ENCODE measurements around the gene FNBP1L.
"Not testable (repeated sequence)": the region's sequence is repeated elsewhere in the genome, so short reads cannot be mapped to it uniquely, and the experiment has no call there.

FNBP1L gene

GRCh38 chr1:93521618-93522017 is 73.7 kb downstream of the FNBP1L start:
- DNase-seq (ENCODE audit: extremely low spot score, insufficient read length, low read depth) (no peak), FAIRE-seq (no peak)

GRCh38 chr1:93522721-93523120 is 74.8 kb downstream of the FNBP1L start:
- no peak for DNase-seq (ENCODE audit: extremely low spot score, insufficient read length, low read depth)
- no peak for FAIRE-seq

- no peak for FAIRE-seq
Observed at GRCh38 chr1:93525431-93525830, 77.5 kb downstream of the FNBP1L start.

GRCh38 chr1:93526431-93526830 is 78.5 kb downstream of the FNBP1L start:
- no peak for FAIRE-seq
- DNase-seq (ENCODE audit: extremely low spot score, insufficient read length, low read depth): no peak

More at GRCh38 chr1:93525431-93525830, 77.5 kb downstream of the FNBP1L start:
- DNase-seq (ENCODE audit: extremely low spot score, insufficient read length, low read depth): no peak

GRCh38 chr1:93528412-93528811 is 80.5 kb downstream of the FNBP1L start:
- no peak for FAIRE-seq
- no peak for DNase-seq (ENCODE audit: extremely low spot score, insufficient read length, low read depth)

- FAIRE-seq (no peak), DNase-seq (ENCODE audit: extremely low spot score, insufficient read length, low read depth) (no peak)
Observed at GRCh38 chr1:93531193-93531592, 83.3 kb downstream of the FNBP1L start.

GRCh38 chr1:93532780-93533378 is 85.0 kb downstream of the FNBP1L start:
- no peak for DNase-seq (ENCODE audit: extremely low spot score, insufficient read length, low read depth)
- FAIRE-seq: no peak

GRCh38 chr1:93533677-93534076 is 85.8 kb downstream of the FNBP1L start:
- FAIRE-seq (no peak), DNase-seq (ENCODE audit: extremely low spot score, insufficient read length, low read depth) (no peak)

- no peak for DNase-seq (ENCODE audit: extremely low spot score, insufficient read length, low read depth)
- FAIRE-seq: no peak
Observed at GRCh38 chr1:93537396-93537795, 89.5 kb downstream of the FNBP1L start.

GRCh38 chr1:93537924-93538323 is 90.0 kb downstream of the FNBP1L start:
- FAIRE-seq (no peak), DNase-seq (ENCODE audit: extremely low spot score, insufficient read length, low read depth) (no peak)

GRCh38 chr1:93541045-93541444 is 93.1 kb downstream of the FNBP1L start:
- DNase-seq (ENCODE audit: extremely low spot score, insufficient read length, low read depth) (no peak), FAIRE-seq (no peak)

- no peak for FAIRE-seq
Observed at GRCh38 chr1:93542398-93542797, 94.5 kb downstream of the FNBP1L start.

GRCh38 chr1:93546162-93546863 is 98.4 kb downstream of the FNBP1L start:
- DNase-seq (ENCODE audit: extremely low spot score, insufficient read length, low read depth): no peak
- FAIRE-seq: no peak

More at GRCh38 chr1:93542398-93542797, 94.5 kb downstream of the FNBP1L start:
- DNase-seq (ENCODE audit: extremely low spot score, insufficient read length, low read depth): no peak

- no peak for FAIRE-seq
Observed at GRCh38 chr1:93549131-93549530, 101.2 kb downstream of the FNBP1L start.

GRCh38 chr1:93549811-93550210 is 101.9 kb downstream of the FNBP1L start:
- FAIRE-seq: no peak
- no peak for DNase-seq (ENCODE audit: extremely low spot score, insufficient read length, low read depth)

More at GRCh38 chr1:93549131-93549530, 101.2 kb downstream of the FNBP1L start:
- no peak for DNase-seq (ENCODE audit: extremely low spot score, insufficient read length, low read depth)

- FAIRE-seq (no peak), DNase-seq (ENCODE audit: extremely low spot score, insufficient read length, low read depth) (no peak)
Observed at GRCh38 chr1:93552741-93553455, 105.0 kb downstream of the FNBP1L start.

- not testable (repeated sequence) for FAIRE-seq; DNase-seq (ENCODE audit: extremely low spot score, insufficient read length, low read depth)
Observed at GRCh38 chr1:93553886-93554490, 106.1 kb downstream of the FNBP1L start.

- DNase-seq (ENCODE audit: extremely low spot score, insufficient read length, low read depth) (no peak), FAIRE-seq (no peak)
Observed at GRCh38 chr1:93554883-93555872, 107.3 kb downstream of the FNBP1L start.

GRCh38 chr1:93556291-93556690 is 108.4 kb downstream of the FNBP1L start:
- FAIRE-seq: no peak
- no peak for DNase-seq (ENCODE audit: extremely low spot score, insufficient read length, low read depth)

Data from GM18507 (cell line).